Thyroid gland (tissue), 4 donors: ENCODE results near the gene LAMTOR4.

Experiments
- POLR2A ChIP-seq, 2 donors: fragments of 450-650 bp; IDR thresholded peaks; one replicate each; pipeline ENCODE4 v1.6.1; 2017; ENCODE audit warnings: antibody characterized with exemption in 2 of 2, mild to moderate bottlenecking in 2 of 2, moderate library complexity in 1 of 2
- TF ChIP-seq, protein P1 (sequence below), 6 experiments: fragments of 200-600 bp in 3 of 6; fragments of 450-650 bp in 3 of 6; sonication (generic) in 3 of 6; IDR thresholded peaks; one replicate each; pipeline ENCODE4 v1.5.1; 2016 to 2019; ENCODE audit warnings: antibody characterized with exemption in 6 of 6, mild to moderate bottlenecking in 2 of 6, inconsistent platforms in 1 of 6, moderate library complexity in 1 of 6

DNA sequence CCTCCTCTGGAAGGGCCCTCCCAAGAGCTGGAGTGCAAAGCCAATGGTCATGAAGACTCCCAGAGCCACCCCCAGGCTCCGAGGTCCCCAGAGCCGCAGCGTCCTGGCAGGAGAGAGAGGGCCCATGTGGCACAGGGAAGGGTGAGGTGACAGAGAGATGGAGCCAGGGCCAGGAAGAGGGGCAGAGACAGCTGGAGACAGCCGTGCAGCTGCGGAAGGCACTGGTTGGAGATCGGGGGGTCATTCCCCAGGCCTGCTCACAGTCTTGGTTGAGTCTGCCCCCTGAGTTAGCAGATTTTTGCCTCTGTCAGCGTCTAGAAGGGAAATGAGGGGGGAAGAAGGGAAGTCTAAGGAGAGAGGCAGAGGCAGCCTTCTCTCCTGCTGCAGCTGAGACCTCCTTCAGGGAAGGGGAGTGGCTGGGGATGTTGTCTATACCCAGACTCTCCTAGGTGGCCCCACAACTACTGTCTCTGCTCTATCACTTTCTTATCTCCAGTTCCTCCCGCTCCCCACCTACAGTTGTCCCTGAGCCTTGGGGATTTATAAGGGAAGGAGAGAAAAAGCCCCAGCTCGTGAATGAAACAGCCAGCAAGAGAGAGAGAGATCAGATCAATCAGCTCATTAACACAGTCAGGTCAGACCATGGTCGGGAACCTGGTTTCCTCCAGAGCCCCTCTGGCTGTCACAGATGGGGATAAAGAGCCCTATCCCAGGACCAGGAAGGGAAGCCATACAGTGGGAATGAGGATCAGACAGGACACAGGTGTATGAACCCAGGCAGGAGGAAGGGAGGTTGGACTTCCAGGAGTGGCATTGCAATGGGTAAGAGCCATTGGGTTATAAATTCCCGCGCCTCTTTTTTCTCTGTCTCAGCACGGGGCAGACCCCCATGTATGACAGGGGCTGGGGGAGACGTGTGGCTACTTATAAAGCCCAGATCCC lies 18.5 kb downstream of the LAMTOR4 start:
- no peak for TF ChIP-seq POLR2A (IDR thresholded peaks at IDR 0.05)
- TF ChIP-seq, protein P1, sequence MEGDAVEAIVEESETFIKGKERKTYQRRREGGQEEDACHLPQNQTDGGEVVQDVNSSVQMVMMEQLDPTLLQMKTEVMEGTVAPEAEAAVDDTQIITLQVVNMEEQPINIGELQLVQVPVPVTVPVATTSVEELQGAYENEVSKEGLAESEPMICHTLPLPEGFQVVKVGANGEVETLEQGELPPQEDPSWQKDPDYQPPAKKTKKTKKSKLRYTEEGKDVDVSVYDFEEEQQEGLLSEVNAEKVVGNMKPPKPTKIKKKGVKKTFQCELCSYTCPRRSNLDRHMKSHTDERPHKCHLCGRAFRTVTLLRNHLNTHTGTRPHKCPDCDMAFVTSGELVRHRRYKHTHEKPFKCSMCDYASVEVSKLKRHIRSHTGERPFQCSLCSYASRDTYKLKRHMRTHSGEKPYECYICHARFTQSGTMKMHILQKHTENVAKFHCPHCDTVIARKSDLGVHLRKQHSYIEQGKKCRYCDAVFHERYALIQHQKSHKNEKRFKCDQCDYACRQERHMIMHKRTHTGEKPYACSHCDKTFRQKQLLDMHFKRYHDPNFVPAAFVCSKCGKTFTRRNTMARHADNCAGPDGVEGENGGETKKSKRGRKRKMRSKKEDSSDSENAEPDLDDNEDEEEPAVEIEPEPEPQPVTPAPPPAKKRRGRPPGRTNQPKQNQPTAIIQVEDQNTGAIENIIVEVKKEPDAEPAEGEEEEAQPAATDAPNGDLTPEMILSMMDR (IDR thresholded peaks at IDR 0.05): no peak
